AG08395 (cell line): ENCODE data around the gene XYLT1.

ENCODE experiments used
- DNase-seq: peaks from one replicate; pipeline ENCODE4 v3.0.0; 2012; ENCODE audit warnings: mixed read lengths, low spot score

XYLT1 gene

DNA sequence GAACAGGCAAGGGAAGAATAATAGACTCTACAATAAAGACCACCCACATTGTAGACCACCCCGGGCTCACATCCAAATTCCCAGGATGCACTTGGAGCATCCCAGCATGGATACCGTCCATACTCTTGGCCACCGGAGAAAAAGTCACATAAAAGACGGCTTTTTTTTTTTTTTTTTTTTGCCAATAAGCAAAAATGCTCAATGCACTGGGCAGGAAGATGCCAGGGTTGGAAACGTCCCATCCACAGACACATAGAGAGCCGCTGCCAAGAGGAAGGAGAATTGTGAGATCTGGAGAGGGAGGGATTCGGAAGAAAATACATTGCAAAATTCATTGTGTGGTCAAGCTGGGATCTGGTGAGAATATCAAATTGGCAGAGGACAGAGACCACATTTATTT lies 286.7 kb downstream of the XYLT1 start:
- no peak for DNase-seq

DNA sequence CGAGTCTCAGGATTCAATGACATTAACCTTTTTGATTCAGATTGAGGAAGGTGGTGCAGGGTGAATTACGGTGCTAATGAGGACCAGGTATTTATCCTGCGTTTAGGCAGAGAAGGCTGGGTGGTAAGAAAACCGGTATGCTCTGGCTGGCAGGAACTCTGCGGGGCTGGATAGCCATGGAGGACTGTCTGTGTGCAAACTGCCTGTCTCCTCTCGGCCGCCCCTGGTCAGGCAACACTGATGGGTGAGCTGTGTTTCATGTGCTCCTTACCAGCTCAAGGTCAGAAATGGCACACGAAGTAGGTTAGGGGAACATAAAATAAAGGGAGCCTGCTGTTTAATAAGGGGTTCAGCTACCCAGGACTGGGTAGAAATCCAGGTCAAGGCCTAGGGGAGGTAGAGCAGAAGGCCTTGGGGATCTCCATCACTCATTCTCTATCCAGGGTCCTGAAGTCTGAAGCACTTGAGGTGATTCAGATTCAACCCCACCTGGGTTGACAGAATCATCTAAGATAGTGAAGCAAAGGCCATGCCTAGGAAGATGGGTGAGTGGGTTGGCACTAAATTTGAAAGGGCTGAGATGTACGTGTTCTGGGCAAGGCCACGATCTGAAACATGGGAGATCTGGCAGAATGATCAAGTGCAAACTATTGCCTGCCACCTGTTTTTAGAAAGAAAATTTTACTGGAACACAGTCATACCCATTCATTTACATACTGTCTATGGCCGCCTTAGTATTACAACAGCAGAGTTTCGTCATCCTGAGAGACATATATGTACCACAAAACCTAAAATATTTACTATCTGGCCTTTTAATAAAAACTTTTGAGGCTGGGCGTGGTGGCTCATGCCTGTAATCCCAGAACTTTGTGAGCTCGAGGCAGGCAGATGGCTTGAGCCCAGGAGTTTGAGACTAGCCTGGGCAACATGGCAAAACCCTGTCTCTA lies 292.5 kb downstream of the XYLT1 start:
- DNase-seq = peak; percentile 15

GRCh38 chr16:17177242-17177958 lies 293.4 kb downstream of the XYLT1 start:
- no peak for DNase-seq

GRCh38 chr16:17176199-17176598 lies 294.6 kb downstream of the XYLT1 start:
- DNase-seq = no peak

GRCh38 chr16:17173281-17173680 lies 297.5 kb downstream of the XYLT1 start:
- DNase-seq = no peak

DNA sequence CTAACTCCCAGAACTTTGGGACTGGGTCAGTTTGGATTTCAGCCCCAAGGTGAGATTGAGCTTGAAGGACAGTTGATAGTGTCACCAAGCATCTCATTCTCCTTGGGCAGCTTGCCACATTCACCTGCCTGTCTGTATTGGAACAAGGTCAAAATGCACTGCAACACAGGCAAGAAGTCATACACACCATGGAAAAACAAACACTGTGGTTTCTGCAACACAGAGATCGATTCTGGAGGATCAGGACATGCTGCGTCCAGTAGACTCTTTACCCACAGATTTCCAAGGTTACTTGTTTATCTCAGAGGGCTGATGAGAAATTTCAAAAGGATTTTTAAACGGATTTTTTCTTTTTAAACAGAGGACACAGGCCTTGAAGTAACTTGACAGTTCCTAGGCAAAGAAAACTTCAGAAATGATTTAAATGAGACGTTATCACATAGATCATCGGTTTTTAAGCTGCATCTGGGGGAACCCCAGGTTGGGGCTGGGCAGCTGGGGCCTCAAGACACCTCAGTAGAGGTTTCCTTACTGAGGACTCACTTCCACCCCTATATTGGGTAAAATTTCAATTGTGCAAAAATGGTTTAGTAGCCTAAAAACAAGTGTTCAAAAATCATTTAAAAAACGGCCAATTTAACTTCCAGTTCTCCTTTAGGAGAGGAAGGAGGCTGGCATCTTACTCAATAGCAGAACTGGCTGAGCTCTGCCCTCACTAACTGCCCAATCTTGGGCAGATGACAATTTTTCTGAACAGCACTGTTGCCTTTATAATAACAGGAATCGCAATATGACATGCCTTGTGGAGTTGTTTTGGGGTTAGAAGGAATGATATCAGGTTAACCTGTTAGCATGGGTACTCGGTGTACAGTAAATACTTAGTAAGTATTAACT lies 299.3 kb downstream of the XYLT1 start:
- DNase-seq = no peak

DNA sequence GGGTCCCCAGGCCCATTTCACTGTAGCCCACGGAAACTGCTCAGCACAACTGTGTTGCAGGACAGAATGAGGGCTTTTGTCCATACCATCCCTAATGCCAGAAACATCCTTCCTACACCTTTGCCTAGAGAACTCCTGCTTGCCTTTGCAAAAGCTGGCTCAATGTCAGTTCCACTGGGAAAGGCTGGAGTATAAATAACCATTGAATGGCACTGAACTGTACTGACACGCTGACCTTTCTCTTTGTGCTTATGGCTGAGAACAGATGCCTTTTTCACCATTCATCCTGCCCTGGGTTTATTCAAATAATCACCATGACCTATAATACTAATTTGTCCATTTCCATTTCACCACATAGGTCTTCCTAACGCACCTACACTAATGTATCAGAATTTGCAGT lies 300.3 kb downstream of the XYLT1 start:
- DNase-seq = no peak

DNA sequence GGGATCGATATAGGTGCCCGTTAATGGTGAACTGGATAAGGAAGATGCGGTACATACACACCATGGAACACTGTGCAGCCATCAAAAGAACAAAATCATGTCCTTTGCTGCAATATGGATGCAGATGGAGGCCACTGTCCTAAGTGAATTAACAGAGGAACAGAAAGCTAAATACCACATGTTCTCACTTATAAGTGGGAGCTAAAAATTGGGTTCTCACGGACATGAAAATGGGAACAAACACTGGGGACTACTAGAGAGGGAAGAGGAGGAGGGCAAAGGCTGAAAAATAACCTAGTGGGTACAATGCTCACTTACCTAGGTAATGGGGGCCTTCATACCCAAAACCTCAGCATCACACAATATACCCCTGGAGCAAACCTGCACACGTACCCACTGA lies 302.6 kb downstream of the XYLT1 start:
- DNase-seq = no peak

DNA sequence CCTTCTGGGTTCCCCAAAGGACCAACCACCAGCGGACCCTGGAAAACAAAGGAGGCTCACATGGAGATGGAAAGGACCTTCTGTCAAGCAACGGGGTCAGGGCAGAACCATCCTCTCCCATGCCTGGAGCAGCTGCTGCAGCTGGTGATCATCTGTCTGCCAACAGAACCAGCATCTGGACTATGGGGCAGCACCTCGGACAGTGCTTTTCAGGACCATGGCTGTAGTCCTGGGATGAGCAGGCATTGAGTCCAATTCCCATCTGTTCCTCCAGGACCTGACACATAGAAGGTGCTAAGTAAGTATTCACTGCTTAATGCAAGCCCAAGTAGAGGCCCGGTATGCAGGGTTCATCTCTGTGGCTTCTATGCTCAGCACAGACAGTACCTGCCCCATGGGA lies 304.7 kb downstream of the XYLT1 start:
- peak; percentile 17 for DNase-seq

DNA sequence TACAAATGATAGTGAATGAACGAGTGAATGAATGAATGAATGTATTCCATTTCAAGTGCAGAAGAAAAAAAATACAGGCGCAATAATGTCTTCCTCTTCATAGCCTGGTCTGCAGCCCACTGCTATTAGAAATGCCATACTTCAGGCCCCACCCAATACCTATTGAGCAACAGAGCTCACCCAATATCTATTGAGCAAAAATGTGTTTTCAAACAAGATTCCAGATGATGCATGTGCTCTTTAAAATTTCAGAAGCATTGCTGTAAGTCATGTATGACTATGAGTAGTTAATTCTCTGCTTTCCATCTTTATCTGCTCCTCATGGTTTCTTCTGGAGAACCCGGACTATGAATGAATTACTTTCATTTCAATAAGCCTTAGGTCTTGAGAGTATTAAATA lies 308.2 kb downstream of the XYLT1 start:
- no peak for DNase-seq

GRCh38 chr16:17160920-17161431 lies 309.8 kb downstream of the XYLT1 start:
- no peak for DNase-seq

GRCh38 chr16:17160285-17160853 lies 310.4 kb downstream of the XYLT1 start:
- DNase-seq = no peak

- no peak for DNase-seq
Observed at GRCh38 chr16:17159617-17160016, 311.1 kb downstream of the XYLT1 start.

DNA sequence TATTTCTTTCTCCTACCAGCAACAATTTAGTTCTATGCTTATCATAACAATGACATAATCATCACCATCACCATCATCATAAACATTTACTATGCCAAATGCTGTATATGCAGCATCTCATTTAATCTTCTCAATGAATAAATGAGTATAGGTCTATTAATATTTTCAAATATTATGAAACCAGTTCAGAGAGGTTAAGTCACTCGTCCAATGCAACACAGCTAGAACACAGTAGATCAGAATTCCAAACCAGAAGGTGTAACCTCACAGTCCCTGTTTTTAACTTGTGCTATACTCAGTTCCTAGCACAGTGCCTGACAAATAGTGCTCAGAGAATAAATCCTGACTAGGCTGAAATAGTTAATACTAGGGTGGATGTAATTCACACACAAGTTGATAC lies 314.8 kb downstream of the XYLT1 start:
- DNase-seq = no peak

GRCh38 chr16:17155485-17155884 lies 315.3 kb downstream of the XYLT1 start:
- DNase-seq = no peak

- DNase-seq = no peak
Observed at GRCh38 chr16:17154981-17155380, 315.8 kb downstream of the XYLT1 start.

GRCh38 chr16:17152311-17152710 lies 318.4 kb downstream of the XYLT1 start:
- no peak for DNase-seq

DNA sequence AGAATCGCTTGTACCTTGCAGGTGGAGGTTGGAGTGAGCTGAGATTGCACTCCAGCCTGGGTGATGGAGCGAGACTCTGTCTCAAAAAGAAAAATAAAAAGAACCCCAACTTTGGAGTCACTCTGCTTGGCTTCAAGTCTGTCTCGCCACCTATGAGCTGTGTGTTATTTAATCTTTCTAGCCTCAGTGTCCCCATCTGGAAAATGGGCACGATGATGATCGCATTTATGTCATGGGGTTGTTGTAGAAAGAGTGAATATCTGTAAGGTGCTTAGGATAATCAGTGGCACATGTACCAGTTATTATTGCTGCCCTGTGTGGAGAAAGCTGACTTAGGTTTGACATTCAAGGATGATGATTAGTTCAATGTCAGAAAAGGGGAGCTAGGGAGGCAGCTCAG lies 319.4 kb downstream of the XYLT1 start:
- DNase-seq = no peak

GRCh38 chr16:17149904-17150483 lies 320.8 kb downstream of the XYLT1 start:
- DNase-seq = no peak

- no peak for DNase-seq
Observed at GRCh38 chr16:17147942-17148341, 322.8 kb downstream of the XYLT1 start.

DNA sequence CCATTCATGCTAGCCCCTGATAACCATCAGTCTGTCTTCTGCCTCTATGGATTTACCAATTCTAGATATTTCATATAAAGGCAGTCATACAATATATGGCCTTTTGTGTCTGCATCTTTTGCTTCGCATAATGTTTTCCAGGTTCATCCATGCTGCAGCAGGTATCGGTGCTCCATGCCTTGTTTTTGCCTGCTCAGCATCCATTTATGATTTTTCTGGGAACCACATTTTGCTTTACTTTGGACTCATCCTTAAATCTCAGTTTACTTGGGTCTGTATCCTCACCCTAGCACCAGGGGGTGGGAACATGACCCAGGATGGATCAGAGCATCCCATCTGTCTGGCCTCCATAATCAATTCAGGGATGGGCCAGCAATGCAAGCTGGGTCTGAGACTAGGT lies 325.7 kb downstream of the XYLT1 start:
- no peak for DNase-seq
